ENCODE data around the gene DYRK3.

DNA sequence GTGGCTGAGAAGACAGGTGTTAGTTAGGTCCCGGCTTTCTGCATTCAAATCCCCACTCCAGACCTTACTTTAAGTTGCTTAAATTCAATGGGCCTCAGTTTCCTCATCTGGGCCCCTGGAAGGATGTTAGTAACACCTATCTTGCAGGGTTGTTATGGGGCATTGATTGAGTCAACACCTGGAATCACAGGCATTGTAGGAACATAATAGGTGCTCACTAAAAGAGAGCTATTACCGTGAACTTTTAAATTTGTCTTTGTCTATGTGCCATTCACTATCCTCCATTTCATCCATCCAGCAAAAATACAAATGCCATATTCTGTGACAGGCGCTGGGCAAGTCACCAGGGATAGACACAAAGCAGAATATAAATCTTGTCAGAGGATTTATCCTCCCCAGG, 38.9 kb downstream of the DYRK3 start:
- TF ChIP-seq, protein P1, sequence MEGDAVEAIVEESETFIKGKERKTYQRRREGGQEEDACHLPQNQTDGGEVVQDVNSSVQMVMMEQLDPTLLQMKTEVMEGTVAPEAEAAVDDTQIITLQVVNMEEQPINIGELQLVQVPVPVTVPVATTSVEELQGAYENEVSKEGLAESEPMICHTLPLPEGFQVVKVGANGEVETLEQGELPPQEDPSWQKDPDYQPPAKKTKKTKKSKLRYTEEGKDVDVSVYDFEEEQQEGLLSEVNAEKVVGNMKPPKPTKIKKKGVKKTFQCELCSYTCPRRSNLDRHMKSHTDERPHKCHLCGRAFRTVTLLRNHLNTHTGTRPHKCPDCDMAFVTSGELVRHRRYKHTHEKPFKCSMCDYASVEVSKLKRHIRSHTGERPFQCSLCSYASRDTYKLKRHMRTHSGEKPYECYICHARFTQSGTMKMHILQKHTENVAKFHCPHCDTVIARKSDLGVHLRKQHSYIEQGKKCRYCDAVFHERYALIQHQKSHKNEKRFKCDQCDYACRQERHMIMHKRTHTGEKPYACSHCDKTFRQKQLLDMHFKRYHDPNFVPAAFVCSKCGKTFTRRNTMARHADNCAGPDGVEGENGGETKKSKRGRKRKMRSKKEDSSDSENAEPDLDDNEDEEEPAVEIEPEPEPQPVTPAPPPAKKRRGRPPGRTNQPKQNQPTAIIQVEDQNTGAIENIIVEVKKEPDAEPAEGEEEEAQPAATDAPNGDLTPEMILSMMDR (IDR thresholded peaks at IDR 0.05; ENCODE audit: insufficient read depth, low read length, poor library complexity, severe bottlenecking) = no peak
- TF ChIP-seq EZH2phosphoT487 (conservative IDR thresholded peaks at IDR 0.05; ENCODE audit: low read length) = no peak
